ENCODE results near the gene SRGAP1. TPM values are rescaled to one million over a fixed set of nuclear protein-coding genes. Genes with fewer than 3 reads are reported as not detected.

The SRGAP1 gene
- total and polyA plus RNA-seq, 2 of the 8 experiments (the other 6 are each of a cell fraction or from before 2014, with no cell fraction given): 3.2 to 7.3 TPM

GRCh38 chr12:63864454-63864706 is 19.9 kb downstream of the SRGAP1 start (continued):
- TF ChIP-seq CBX8 (IDR thresholded peaks at IDR 0.05; ENCODE audit: borderline replicate concordance, low read depth, low read length): no peak
- TF ChIP-seq ATF3 (IDR thresholded peaks at IDR 0.05; ENCODE audit: insufficient read depth, low read depth, low read length): no peak
- TF ChIP-seq EZH2 (IDR thresholded peaks at IDR 0.05; ENCODE audit: low read depth, low read length, severe bottlenecking): no peak
- no peak for TF ChIP-seq RNF2 (IDR thresholded peaks at IDR 0.05; ENCODE audit: borderline replicate concordance, low read depth, low read length, missing control alignments, poor library complexity, severe bottlenecking)
- TF ChIP-seq SIRT6 (IDR thresholded peaks at IDR 0.05; ENCODE audit: low read length): no peak
